ENCODE measurements around the gene ANTKMT. TPM values are rescaled to one million over a fixed set of nuclear protein-coding genes. Genes with fewer than 3 reads are reported as not detected.
A peak's percentile ranks its signal among the peaks of the same experiment; 100 is the strongest.

Gene ANTKMT
- total and polyA plus RNA-seq, 2 donors (not counting 1 experiment from before 2014, with no cell fraction given) = 4.5 to 31.5 TPM

- Histone ChIP-seq H3K27me3 (ENCODE audit: control insufficient read depth, insufficient read depth, low read length) (peaks cover 34% of the 10 kb centered on the region), H3K9me3 (ENCODE audit: control insufficient read depth, insufficient read depth, low read depth, low read length) (no peaks in the 10 kb centered on the region), H3K36me3 (ENCODE audit: control insufficient read depth, insufficient read depth, low read length) (no peaks in the 10 kb centered on the region), H2AFZ (ENCODE audit: low read length) (no peak overlapping the region), H3K79me2 (ENCODE audit: control insufficient read depth, insufficient read depth, low read length) (no peaks in the 10 kb centered on the region), H4K20me1 (ENCODE audit: control insufficient read depth, extremely low read depth, insufficient read depth, low read length) (no peaks in the 10 kb centered on the region), H3K4me1 (ENCODE audit: control insufficient read depth, extremely low read depth, insufficient read depth, low read length) (peaks cover 8% of the 10 kb centered on the region), H3K9ac (ENCODE audit: insufficient read depth, low read length) (no peak overlapping the region), H3K4me3 (replicated peaks in 1 of 4; ENCODE audit: control extremely low read depth in 1 of 4, insufficient read depth in 1 of 4, low read depth in 3 of 4, low read length in 4 of 4) (no peak overlapping the region), H3K27ac (ENCODE audit: insufficient read depth, low read length) (no peak overlapping the region), H3K4me2 (ENCODE audit: extremely low read depth, insufficient read depth, low read length) (no peak overlapping the region)
- no peak for DNase-seq (ENCODE audit: low read depth in 2 of 2)
- TF ChIP-seq CTCF (conservative IDR thresholded peaks at IDR 0.05 in 1 of 2, IDR thresholded peaks at IDR 0.05 in 1 of 2; ENCODE audit: low read depth in 1 of 2, low read length in 2 of 2) (no peak), EZH2 (IDR thresholded peaks at IDR 0.05; ENCODE audit: low read length, missing control alignments) (no peak)
These were observed 12.9 kb upstream of the ANTKMT start for GRCh38 chr16:708019-708418.

- Histone ChIP-seq H3K4me3 (replicated peaks in 1 of 4; ENCODE audit: control extremely low read depth in 1 of 4, insufficient read depth in 1 of 4, low read depth in 3 of 4, low read length in 4 of 4) (no peak overlapping the region), H3K4me1 (ENCODE audit: control insufficient read depth, extremely low read depth, insufficient read depth, low read length) (peaks cover 8% of the 10 kb centered on the region), H3K9me3 (ENCODE audit: control insufficient read depth, insufficient read depth, low read depth, low read length) (no peaks in the 10 kb centered on the region), H4K20me1 (ENCODE audit: control insufficient read depth, extremely low read depth, insufficient read depth, low read length) (no peaks in the 10 kb centered on the region), H3K4me2 (ENCODE audit: extremely low read depth, insufficient read depth, low read length) (no peak overlapping the region), H3K9ac (ENCODE audit: insufficient read depth, low read length) (no peak overlapping the region), H2AFZ (ENCODE audit: low read length) (no peak overlapping the region), H3K36me3 (ENCODE audit: control insufficient read depth, insufficient read depth, low read length) (no peaks in the 10 kb centered on the region), H3K79me2 (ENCODE audit: control insufficient read depth, insufficient read depth, low read length) (no peaks in the 10 kb centered on the region), H3K27me3 (ENCODE audit: control insufficient read depth, insufficient read depth, low read length) (peaks cover 29% of the 10 kb centered on the region), H3K27ac (ENCODE audit: insufficient read depth, low read length) (no peak overlapping the region)
- no peak for TF ChIP-seq EZH2 (IDR thresholded peaks at IDR 0.05; ENCODE audit: low read length, missing control alignments)
- no peak for TF ChIP-seq CTCF (conservative IDR thresholded peaks at IDR 0.05 in 1 of 2, IDR thresholded peaks at IDR 0.05 in 1 of 2; ENCODE audit: low read depth in 1 of 2, low read length in 2 of 2)
- DNase-seq (ENCODE audit: low read depth in 2 of 2) = no peak
These were observed 12.0 kb upstream of the ANTKMT start for GRCh38 chr16:708959-709358.

GRCh38 chr16:709566-710499 is 11.1 kb upstream of the ANTKMT start:
- Histone ChIP-seq H3K4me2 (ENCODE audit: extremely low read depth, insufficient read depth, low read length) (peak overlapping the region; percentile 62), H3K36me3 (ENCODE audit: control insufficient read depth, insufficient read depth, low read length) (no peaks in the 10 kb centered on the region), H4K20me1 (ENCODE audit: control insufficient read depth, extremely low read depth, insufficient read depth, low read length) (no peaks in the 10 kb centered on the region), H3K27ac (ENCODE audit: insufficient read depth, low read length) (peak overlapping the region; percentile 39), H3K4me1 (ENCODE audit: control insufficient read depth, extremely low read depth, insufficient read depth, low read length) (peaks cover 11% of the 10 kb centered on the region), H3K27me3 (ENCODE audit: control insufficient read depth, insufficient read depth, low read length) (peaks cover 20% of the 10 kb centered on the region), H3K9ac (ENCODE audit: insufficient read depth, low read length) (peak overlapping the region; percentile 9), H3K9me3 (ENCODE audit: control insufficient read depth, insufficient read depth, low read depth, low read length) (no peaks in the 10 kb centered on the region), H3K4me3 (replicated peaks in 1 of 4; ENCODE audit: control extremely low read depth in 1 of 4, insufficient read depth in 1 of 4, low read depth in 3 of 4, low read length in 4 of 4) (no peak overlapping the region), H3K79me2 (ENCODE audit: control insufficient read depth, insufficient read depth, low read length) (no peaks in the 10 kb centered on the region), H2AFZ (ENCODE audit: low read length) (no peak overlapping the region)
- no peak for TF ChIP-seq EZH2 (IDR thresholded peaks at IDR 0.05; ENCODE audit: low read length, missing control alignments)
- no peak for TF ChIP-seq CTCF (conservative IDR thresholded peaks at IDR 0.05 in 1 of 2, IDR thresholded peaks at IDR 0.05 in 1 of 2; ENCODE audit: low read depth in 1 of 2, low read length in 2 of 2)
- peak; percentile 85 to 87 for DNase-seq (ENCODE audit: low read depth in 2 of 2)

Measured in fibroblast of lung (primary cell).